GM20000 (cell line): Measurements from ENCODE around the gene KISS1R.

Source experiments
- DNase-seq: peaks from one replicate; pipeline ENCODE4 v3.0.0; 2012; ENCODE audit warnings: low spot score
- TF ChIP-seq, protein P1 (sequence below): IDR thresholded peaks from 2 replicates; pipeline ENCODE4 v1.5.1; 2012; ENCODE audit warnings: mild to moderate bottlenecking, control low read depth; ENCODE audit errors: extremely low read depth, missing control alignments

The KISS1R gene

DNA sequence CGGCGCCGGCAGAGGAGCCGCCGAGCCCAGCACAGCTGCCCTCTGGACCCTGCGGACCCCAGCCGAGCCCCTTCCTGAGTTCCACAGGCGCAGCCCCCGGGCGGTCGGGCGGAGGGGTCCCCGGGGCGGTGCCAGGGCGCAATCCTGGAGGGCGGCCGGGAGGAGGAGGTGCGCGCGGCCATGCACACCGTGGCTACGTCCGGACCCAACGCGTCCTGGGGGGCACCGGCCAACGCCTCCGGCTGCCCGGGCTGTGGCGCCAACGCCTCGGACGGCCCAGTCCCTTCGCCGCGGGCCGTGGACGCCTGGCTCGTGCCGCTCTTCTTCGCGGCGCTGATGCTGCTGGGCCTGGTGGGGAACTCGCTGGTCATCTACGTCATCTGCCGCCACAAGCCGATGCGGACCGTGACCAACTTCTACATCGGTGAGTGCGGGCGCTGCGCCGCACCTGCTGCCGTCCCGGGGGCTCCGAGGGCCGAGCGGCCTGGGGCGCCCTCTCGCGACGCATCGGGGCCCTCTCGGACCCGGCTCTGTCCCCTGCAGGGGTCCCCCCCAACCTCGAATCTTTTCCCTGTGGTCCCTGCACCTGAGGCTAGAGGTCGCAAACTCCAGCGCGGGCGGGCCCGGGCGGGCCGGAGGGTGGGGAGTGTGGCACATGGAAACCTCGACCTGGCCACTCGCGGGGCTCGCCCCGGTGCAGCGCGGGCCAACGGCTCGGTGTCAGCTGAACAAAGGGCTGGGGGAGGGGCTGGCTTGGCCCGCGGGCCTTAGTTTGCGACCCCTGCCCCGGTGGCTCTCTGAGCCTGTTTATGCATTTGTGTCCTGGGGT lies at the start of gene KISS1R:
Gene KISS1R (plus strand): TSS at position 11 of the 829 bp plus-strand sequence. CDS start 170 bp downstream, at position 181.
- DNase-seq: peak; percentile 85

DNA sequence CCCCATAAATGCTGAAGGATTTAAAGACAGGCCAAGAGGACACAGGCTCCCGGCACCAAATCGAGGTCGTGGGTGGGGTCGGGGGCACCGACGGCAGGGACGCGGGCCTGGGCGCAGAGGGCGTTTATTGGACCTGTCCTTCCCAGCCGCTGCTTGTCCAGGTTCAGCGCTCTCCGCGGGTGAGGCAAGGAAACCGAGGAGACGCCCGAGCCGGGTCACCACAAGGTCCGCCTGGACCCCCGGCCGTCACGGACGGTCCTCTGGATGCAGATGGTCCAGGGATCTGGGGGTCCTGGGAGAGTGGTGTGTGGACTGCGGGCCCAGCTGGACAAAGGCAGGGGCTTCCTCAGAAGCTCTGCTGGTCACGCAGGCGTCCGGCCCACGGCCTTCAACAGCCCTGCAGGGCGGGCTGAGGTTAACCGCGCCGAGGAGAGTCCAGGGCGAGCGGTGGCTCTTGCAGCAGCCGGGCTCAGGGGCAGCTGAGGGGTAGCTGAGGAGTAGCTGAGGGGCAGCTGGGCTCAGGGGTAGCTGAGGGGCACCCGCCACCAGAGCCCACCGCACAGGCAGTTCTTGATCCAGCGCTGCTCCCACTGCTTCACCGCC lies 49.2 kb upstream of the KISS1R start:
- no peak for DNase-seq
- TF ChIP-seq, protein P1, sequence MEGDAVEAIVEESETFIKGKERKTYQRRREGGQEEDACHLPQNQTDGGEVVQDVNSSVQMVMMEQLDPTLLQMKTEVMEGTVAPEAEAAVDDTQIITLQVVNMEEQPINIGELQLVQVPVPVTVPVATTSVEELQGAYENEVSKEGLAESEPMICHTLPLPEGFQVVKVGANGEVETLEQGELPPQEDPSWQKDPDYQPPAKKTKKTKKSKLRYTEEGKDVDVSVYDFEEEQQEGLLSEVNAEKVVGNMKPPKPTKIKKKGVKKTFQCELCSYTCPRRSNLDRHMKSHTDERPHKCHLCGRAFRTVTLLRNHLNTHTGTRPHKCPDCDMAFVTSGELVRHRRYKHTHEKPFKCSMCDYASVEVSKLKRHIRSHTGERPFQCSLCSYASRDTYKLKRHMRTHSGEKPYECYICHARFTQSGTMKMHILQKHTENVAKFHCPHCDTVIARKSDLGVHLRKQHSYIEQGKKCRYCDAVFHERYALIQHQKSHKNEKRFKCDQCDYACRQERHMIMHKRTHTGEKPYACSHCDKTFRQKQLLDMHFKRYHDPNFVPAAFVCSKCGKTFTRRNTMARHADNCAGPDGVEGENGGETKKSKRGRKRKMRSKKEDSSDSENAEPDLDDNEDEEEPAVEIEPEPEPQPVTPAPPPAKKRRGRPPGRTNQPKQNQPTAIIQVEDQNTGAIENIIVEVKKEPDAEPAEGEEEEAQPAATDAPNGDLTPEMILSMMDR: no peak

More for the DNA sequence above, at the start of gene KISS1R:
- TF ChIP-seq, protein P1: peak; percentile 68

DNA sequence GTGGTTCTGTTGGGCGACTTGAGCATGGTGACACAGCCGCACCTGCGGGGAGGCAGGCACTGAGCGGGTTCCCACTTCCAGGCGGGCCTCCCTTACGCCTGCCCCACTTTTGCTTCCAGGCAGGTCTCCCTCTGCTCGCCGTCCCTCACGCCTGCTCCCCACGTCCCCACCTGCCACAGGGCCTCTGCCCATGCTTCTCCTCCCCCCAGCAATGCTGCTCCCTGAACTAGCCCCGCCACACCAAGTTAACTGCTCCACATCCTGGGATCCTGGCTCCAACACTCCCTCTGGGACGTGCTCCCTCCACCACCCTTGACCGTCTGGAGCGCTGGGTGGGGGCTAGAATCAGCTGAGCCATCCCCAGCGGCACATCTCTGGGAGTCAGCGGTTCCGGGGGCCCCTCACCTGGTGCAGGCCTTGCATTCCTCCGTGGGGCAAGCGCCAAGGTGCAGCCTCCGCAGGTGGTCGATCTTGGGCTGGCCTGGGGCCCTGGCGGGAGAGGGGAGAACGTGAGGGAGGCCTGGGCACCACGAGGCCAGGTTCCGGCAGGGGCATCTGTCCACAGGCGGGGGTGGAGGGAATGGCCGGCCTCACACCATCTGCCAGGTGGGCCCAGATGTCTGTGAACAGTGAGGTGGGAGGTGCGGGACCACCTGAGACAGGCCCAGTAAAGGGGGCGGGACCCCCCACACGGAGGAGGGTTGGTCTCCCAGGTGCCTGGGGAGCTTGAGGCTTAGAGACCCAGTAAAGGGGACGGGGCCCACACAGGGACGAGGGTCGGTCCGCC lies 48.5 kb upstream of the KISS1R start:
- DNase-seq: no peak
- TF ChIP-seq, protein P1: no peak

DNA sequence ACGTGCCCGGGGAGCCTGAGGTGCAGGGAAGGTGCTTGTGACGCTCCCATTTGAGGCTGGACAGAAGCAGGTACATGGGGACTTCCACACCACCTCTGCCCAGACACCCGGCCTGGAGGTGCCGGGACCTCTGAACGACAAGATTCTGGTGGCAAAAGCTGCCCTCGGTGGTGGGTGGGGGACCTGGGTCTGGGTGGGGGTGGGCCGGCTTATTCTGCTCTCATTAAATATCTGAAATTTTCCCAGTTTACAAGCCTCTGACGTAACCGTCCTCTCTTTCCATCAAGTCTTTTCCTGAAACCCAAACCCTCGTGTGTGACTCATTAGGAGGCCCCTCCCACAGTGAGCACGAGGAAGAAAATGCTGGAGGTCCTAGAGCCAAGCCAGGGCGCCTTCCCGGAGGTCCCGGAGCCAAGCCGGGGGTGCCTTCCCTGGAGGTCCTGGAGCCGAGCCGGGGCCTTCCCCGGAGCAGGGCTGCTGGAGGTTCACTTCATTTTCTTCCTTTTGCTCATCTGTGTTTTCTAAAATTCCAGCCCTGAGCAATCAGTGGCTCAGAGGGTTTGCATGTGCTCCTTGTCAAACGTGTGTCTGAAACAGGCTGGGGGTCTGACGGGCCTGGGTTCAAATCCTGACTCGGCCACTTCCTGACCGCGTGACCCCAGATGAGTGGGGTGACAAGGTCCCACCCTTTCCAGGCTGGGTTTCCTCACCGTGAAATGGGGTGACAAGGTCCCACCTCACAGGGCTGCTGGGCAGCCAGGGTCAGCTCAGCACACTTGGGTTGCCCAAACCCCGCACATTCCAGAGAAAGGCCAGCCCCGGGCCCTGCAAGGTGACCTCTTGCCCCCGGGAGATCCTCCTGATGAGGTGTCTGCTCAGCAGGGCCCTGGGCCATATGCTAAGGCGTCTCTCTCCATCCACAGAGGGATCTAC lies 47.6 kb upstream of the KISS1R start:
- TF ChIP-seq, protein P1: no peak
- DNase-seq: no peak

DNA sequence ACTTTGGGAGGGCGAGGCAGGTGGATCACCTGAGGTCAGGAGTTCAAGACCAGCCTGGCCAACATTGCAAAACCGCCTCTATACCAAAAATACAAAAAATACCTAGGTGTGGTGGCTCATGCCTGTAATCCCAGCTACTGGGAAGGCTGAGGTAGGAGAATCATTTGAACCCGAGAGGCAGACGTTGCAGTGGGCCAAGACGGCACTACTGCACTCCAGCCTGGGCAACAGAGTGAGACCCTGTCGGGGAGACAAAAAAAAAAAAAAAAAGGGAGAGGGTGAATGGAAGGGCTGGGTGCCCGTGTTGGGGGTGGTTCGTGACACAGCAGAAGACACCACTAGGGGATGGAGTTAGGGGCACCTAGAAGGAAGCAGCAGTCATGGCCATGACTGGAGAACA lies 46.8 kb upstream of the KISS1R start:
- TF ChIP-seq, protein P1: no peak
- DNase-seq: no peak

DNA sequence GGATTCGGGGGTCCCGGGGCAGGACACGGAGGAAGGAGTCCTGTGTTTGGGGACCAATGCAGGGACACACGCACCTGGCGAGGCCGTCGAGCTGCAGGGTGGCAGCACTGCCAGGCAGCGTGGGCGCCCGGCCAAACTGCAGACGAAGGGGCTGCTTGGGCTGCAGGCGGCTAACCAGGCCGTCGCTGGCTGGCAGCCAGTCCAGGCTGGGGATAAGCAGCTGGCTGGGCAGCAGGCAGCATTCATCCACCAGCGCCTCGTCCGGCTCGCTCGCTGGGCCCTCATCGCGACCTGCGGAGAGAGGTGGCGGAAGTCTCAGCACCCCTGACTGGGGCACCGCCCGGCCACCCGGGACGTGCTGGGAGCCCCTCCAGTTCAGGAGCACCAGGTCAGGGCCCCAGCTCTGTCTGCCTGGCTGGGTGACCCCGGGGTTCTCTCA lies 46.2 kb upstream of the KISS1R start:
- TF ChIP-seq, protein P1: no peak
- DNase-seq: no peak
